ENCODE data around the gene WIPI1. TPM values are rescaled to one million over a fixed set of nuclear protein-coding genes. Genes with fewer than 3 reads are reported as not detected.

WIPI1 gene
- total and polyA plus RNA-seq, 9 of the 15 experiments (the other 6 are each of a cell fraction or from before 2014, with no cell fraction given): 3.7 to 23.5 (median 11.8) TPM

GRCh38 chr17:68461122-68461539 is 3.8 kb upstream of the WIPI1 start (continued):
- TF ChIP-seq CREB3L1 (IDR thresholded peaks at IDR 0.05; ENCODE audit: borderline replicate concordance, low read depth) (no peak), PTRF (tag; IDR thresholded peaks at IDR 0.05) (no peak), RB1 (IDR thresholded peaks at IDR 0.05; ENCODE audit: low read depth) (no peak), ESRRB (CRISPR knock-in tag; IDR thresholded peaks at IDR 0.05; ENCODE audit: borderline replicate concordance) (no peak), MYC (IDR thresholded peaks at IDR 0.05; ENCODE audit: low read depth, low read length) (no peak), MYC (CRISPR knock-in tag; IDR thresholded peaks at IDR 0.05; ENCODE audit: borderline replicate concordance, low read depth) (no peak), NR0B1 (IDR thresholded peaks at IDR 0.05; ENCODE audit: partially characterized antibody) (no peak), POLR2H (tag; IDR thresholded peaks at IDR 0.05; ENCODE audit: low read depth) (peak; percentile 76), CBFA2T2 (conservative IDR thresholded peaks at IDR 0.05) (no peak), ELF4 (CRISPR knock-in tag; IDR thresholded peaks at IDR 0.05) (no peak), STAT6 (CRISPR knock-in tag; IDR thresholded peaks at IDR 0.05) (no peak), ARID2 (IDR thresholded peaks at IDR 0.05) (no peak), KDM1A (IDR thresholded peaks at IDR 0.05) (no peak), NCOR1 (IDR thresholded peaks at IDR 0.05) (no peak), NCOA4 (IDR thresholded peaks at IDR 0.05; ENCODE audit: partially characterized antibody) (no peak), CEBPG (CRISPR knock-in tag; IDR thresholded peaks at IDR 0.05) (peak; percentile 83), CEBPG (tag; conservative IDR thresholded peaks at IDR 0.05 in 1 of 2, IDR thresholded peaks at IDR 0.05 in 1 of 2) (peak; percentile 87 to 98), POLR2G (IDR thresholded peaks at IDR 0.05; ENCODE audit: low read depth, low read length) (no peak), NEUROD1 (IDR thresholded peaks at IDR 0.05; ENCODE audit: borderline replicate concordance, low read depth, low read length, partially characterized antibody) (no peak), CHD2 (IDR thresholded peaks at IDR 0.05; ENCODE audit: low read depth, low read length) (no peak), TARDBP (IDR thresholded peaks at IDR 0.05) (no peak), HOXB6 (CRISPR knock-in tag; IDR thresholded peaks at IDR 0.05; ENCODE audit: borderline replicate concordance) (no peak), KHSRP (IDR thresholded peaks at IDR 0.05) (no peak), TBL1XR1 (IDR thresholded peaks at IDR 0.05; ENCODE audit: low read length in 2 of 2) (no peak), RBM34 (IDR thresholded peaks at IDR 0.05; ENCODE audit: borderline replicate concordance, insufficient read depth, low read length) (no peak), JUN (IDR thresholded peaks at IDR 0.05; ENCODE audit: borderline replicate concordance, low read depth, low read length) (no peak), JUN (CRISPR knock-in tag; IDR thresholded peaks at IDR 0.05; ENCODE audit: borderline replicate concordance) (no peak), ATF7 (IDR thresholded peaks at IDR 0.05) (peak; percentile 46; the same call in 1 of the 2 replicates)

Data from K562 (cell line).